Activated CD4-positive, CD25-positive, alpha-beta regulatory T cell treated with anti-CD3 and anti-CD28 coated beads, Interleukin-2, amount 50 U/mL, for 72 hours (primary cell): Measurements from ENCODE around the gene HOXA5.
A peak's percentile ranks its signal among the peaks of the same experiment; 100 is the strongest.

Experiments used
- DNase-seq: peaks from one replicate; pipeline ENCODE4 v3.0.0; 2021

The HOXA5 gene

DNA sequence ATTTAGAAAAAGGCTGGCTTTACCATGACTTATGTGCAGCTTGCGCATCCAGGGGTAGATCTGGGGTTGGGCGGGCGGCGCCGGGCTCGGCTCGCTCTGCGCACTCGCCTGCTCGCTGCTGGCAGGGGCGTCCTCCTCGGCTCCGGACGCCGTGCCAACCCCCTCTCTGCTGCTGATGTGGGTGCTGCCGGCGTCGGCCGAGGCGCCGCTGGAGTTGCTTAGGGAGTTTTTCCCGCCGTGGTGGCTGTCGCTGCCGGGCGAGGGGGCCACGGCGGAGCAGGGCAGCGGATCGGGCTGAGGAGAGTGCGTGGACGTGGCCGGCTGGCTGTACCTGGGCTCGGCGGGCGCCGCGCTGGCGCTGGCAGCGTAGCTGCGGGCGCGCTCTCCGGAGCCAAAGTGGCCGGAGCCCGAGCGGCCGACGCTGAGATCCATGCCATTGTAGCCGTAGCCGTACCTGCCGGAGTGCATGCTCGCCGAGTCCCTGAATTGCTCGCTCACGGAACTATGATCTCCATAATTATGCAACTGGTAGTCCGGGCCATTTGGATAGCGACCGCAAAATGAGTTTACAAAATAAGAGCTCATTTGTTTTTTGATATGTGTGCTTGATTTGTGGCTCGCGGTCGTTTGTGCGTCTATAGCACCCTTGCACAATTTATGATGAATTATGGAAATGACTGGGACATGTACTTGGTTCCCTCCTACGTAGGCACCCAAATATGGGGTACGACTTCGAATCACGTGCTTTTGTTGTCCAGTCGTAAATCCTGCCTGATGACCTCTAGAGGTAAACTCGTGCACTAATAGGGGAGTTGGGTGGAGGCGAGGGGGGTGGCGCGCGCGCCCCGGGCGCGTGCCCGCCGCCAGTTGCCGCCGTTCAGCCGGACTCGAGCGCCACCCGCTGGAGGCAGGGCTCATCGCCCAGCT, at the start of gene HOXA5:
TSS of gene HOXA5 (minus strand) at position 659 of the 927 bp plus-strand sequence. CDS start at position 585, 74 bp downstream.
- no peak for DNase-seq

- DNase-seq = peak; percentile 31
These were observed 49.3 kb upstream of the HOXA5 start for GRCh38 chr7:27192546-27193334.

GRCh38 chr7:27191833-27192545, 48.5 kb upstream of the HOXA5 start:
- peak; percentile 30 for DNase-seq

- peak; percentile 25 for DNase-seq
These were observed 47.8 kb upstream of the HOXA5 start for GRCh38 chr7:27191161-27191731.

- no peak for DNase-seq
These were observed 46.7 kb upstream of the HOXA5 start for GRCh38 chr7:27189997-27190748.

DNA sequence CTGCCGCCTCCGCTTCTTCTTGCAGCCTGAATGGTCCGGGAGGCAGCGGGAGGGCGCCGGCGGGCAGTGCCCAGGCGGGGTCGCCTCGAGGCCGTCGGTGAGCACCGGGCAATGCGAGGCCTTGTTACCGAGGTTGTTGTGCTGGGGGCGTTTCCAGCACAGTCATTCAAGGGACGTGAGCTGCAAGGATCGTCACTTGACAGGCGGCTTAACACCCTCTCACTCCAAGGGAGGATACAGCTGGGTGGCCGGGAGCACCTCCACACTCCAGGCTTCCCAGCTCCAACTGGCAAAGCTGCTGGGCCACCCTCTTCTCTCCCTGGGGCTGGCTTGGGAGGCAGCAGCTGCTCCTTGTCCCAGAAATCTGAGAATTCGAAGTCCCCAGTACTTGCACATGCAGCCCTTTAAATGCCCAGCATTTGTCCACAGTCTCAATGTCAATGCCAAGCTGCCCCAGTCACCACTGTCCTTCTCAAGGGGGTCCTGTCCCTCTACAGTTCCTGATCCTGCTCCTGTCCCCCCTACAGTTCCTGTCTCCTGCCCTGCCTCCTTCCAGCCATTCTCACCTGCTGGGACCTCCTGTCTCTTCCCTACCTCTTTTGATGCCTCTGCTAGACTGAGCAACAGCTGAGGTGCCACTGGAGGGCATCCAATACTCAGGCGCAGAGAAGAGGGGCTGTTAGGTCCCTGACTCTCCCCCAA, 46.0 kb upstream of the HOXA5 start:
- DNase-seq = peak; percentile 29

DNA sequence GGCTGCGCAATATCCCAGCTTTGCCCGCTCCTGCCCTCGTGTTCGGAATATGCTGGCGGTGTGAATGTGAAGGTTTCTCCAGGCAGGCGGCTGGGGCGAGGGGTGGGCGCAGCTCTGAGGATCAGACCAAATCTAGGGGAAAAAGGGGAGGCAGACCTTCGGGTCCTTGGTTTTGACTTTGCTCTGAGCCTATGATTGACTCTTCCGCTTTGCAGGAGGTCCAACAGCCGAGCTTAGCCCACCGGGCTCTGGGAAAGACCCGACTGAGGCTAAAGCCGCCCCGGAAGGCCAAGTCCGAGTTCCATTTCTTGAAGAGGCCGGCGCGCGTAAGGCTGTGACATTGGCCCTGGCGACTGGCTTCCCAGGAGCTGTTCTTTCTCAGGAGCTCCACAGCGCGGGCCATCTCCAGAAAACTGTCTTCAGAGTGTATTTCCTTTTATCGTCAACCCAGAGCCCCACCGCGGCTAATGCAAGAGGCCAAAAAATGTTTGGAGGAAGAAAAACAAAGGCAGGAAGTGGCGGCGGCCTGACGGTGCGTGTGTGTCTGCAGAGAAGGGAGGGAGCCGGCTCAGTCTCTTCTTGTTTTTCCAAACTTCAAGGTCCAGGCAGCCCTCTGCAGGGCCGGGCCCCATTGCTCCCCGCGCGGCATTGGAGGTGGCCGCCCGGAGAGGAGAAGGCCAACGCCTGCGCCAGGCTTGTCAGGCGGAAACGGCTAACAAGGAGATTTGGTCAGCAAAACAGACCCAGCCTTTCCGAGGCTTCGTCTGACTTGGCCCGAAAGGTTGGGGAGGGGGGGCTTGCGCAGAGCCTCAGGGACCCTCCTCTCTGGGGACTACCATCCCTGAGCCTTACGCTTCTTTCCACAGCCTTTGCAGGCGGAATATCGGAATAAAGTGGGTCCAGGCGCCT, 45.2 kb upstream of the HOXA5 start:
- DNase-seq = peak; percentile 37

DNA sequence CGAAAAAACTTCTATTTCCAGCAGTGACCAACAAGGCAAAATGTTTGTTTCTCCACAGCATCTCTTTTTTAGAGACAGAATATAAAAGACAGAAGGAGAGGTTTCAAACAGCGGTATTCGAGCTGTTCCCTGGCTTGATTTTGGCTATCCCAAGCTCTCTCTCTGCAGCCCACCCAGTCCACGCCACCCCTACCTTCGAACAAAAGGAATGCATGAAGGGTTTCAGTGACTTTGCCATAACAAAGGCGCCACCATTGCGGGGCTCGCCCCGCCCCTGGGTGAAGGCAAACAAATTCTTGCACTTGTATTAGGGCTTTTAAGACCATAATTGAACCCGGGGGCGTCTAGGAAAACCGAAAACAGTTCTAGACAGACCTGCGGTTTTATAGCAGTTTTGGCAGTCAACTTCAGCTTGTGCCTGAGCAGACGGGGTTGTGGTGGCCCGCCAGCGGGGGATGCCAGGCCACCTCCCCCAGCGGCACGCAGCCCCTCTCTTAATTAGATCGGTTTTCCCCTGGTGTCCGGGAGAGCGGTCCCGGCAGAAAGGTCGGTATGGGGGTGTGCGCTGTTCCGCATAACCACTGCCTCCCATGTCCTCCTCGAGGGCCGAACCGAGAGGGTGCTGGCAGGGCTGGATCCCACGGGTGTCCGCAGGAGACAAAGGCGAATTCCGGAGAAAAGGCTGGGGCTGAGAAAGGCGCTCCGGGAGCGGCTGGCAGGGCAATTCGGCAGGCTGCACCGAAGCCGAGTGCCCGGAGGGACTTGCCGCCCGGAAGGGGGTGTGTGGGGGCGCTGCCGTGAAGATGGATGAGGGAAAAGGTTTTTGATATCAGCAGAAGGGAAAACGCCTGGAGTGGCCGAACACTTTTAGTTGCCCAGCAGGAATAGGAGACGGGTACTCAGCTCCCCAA, 44.2 kb upstream of the HOXA5 start:
- no peak for DNase-seq

DNA sequence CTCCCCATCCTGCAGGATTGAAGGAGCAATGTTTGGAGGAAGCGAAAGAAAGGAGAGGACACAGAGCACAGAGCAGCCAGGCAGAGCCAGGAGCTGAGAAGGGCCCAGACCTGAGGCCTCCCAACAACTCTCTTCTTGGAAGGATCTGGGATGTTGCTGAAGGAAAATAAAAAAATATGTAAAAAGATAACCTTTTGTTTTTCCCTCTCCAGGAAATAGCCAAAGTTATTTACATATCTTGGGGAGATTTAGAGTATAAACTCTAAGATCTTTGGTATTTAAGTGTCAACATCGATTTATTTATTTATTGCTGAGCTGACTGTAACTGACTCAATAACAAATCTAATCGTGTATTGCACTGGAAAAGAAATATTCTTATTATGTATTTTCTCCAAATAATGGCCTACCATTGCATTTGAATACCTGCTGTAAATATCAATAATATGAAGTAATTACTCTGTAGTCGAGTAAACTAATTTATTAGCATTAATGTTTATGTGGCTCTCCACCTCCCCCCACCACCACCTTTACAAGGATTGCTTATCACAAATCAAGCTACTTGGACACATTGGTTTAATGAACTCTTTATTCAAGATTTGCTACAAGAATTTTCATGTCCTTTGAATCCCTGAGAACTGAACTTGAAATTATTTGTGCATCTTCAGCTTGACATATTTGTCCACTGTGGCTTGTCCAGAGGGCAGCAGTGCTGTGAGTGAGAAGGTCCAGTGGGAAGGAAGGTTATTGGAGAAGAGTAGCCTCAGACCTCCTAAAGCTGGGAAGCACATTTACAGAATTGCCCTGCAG, 43.4 kb upstream of the HOXA5 start:
- peak; percentile 8 for DNase-seq

DNA sequence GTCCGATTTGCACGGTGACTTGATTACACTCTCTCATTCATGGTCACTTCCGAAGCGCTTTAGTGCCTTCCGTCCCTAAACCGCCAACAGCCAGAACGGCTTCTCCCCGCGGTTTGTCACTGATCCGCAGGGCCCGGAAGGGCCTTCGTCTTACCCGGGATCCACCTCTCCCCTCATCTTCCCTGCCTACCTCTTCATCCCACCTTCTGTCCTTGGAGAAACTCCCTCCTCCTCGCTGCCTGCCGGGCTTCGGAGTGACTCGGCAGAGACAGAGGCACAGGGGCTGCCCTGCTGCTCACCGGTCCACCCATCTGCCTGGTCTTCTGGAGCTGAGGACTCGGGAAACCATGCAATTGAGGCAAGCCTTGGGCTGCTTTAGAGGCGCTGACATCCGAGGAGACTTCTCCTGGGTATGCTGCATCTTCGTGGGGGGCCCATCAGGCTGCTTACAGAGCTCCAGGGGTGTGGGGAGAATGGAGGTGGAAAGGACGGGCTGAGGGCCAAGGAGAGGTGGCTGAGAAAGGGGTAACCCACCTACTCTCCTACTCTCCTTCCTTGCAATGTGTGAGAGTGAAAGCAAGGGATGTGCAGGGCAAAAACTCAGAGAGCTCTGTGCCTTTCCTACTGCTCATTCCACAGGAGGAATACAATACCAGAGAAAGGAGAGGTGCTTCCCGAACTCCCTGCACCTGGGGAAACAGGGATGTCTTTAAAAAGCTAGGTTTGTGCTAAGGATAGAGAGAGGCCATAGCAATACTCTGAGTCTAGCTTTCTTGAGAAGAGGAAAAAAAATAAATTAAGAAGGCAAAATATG, 42.6 kb upstream of the HOXA5 start:
- peak; percentile 32 for DNase-seq

GRCh38 chr7:27185013-27185853, 41.8 kb upstream of the HOXA5 start, which contains the start of gene HOXA11:
Gene HOXA11 (minus strand): TSS chr7:27185232. CDS start chr7:27185144, 88 bp downstream.
- peak; percentile 25 for DNase-seq

DNA sequence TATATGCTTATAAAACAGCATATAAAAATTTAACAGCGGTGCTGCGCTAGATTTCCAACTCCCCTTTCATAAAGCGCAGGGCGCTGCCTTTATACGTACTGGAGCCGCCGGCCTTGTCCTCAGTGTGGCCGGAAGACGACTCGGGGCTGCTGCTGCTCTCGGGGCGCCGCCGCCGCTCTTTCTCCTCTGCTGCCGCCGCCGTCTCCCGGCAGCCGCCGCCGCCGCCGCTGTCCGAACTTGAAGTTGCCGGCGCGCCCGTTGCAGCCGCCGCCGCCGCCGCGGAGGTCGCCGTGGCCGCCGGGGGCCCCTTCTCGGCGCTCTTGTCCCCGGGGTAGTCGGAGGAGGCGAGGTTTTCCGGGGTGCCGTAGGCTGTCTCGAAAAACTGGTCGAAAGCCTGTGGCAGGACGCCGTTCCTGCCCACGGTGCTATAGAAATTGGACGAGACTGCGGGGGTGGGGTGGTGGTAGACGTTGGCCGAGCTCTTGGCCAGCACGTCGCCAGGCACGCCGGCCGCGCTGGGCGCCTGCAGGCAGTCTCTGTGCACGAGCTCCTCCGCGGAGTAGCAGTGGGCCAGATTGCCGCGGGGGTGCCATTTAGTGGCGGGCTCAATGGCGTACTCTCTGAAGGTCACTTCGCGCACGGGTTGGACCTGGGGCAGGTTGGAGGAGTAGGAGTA, 41.0 kb upstream of the HOXA5 start:
- DNase-seq = peak; percentile 40

DNA sequence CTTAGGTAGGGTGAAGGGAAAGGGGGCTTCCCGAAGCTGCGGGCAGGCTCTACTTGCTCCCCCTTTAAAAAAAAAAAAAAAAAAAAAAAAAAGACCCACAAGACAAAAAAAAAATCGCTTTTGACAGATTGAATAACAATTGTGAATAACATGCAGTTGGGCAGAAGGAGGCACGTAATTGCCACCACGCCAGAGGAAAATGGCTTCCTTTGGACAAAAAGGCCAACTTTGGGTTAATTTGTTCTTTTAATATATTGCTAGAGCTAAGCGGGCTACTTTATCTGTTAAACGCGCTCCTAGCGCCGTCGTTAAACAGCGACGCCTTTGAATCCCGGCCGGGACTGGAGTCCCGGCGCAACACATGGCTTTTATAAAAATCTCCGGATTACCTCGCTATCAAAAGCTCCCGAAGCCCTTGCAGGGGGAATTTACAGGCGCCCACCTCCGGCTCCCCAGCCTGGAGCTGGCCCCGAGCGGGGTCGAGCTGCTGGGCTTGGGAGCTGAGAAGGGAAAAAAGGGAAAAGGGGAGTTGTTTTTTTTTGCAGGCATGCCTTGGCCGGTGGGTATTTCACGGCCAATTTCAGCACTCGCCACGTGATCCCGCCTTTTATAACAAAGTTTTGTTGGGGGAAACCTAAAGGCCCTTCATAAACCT, 40.3 kb upstream of the HOXA5 start:
- no peak for DNase-seq

DNA sequence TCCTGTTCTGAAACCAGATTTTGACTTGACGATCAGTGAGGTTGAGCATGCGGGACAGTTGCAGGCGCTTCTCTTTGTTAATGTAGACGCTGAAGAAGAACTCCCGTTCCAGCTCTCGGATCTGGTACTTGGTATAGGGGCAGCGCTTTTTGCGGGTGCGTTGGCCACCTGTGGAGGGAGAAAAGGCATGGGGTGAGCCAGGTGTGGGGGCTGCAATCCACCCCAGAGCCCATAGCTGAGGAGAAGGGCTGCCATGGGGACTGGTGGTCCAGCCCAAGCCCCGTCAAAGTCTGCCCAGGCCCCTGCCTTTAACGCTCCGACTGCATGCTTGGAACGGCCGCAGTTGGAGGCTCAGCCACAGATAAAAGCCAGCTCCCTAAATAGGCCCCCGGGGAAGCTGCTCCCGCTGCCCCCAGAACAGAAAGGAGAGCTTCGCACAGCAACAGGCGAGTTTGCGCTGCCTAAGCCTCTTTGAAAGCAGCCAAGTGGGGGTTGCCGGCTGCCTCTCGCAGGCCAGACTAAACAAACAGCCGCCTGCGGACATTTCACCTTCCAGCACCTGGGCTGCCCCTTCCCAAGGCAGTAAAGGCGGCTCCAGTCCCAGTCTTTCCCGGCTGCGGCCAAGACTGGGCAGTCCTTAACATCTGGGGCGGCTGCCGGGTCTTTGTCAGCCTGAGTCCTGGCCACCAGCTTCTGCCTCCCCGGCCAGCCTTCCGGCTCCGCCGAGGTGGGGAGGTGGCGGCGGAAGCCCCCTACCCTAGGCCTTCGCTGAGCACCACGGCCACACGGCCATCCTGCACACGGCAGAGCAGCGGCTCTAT, 39.6 kb upstream of the HOXA5 start:
- no peak for DNase-seq
